Limb (tissue), 2 donors: ENCODE data around the gene KRT10.
"Not testable (repeated sequence)": the region's sequence is repeated elsewhere in the genome, so short reads cannot be mapped to it uniquely, and the experiment has no call there.

Experiments
- DNase-seq, 2 donors: peaks; one replicate each; pipeline ENCODE4 v3.0.0-alpha.2; 2016; ENCODE audit errors: extremely low spot score in 2 of 2

Gene KRT10

DNA sequence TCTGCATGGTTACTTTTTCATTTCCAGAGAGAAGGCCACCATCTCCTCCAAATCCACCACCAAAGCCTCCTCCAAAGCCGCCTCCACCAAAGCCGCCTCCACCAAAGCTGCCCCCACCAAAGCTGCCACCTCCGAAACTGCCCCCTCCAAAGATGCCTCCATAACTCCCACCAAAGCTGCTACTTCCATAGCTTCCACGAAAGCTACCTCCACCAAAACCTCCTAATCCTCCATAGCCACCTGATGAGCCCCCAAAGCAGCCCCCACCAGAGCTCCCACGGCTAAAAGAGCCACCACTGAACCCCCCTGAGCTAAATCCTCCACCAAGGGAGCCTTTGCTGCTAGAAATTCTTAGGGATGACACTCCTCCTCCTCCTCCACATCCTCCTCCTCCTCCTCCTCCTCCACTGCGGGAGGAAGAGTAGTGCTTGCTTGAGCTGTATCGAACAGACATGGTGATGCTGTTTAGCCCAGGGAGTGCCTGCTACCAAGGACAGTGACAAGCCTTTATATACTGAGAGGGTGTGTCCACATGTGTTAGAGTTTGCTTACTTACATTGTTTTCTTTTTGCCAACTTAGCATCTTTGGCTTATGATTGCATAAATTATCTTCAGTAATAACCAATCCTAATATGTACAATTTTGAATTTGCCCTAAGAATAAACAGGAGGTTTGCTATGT, at the start of gene KRT10:
KRT10 (minus strand) TSS at position 483 of the 681 bp plus-strand sequence; CDS start at position 454, 29 bp downstream.
- DNase-seq = no peak

DNA sequence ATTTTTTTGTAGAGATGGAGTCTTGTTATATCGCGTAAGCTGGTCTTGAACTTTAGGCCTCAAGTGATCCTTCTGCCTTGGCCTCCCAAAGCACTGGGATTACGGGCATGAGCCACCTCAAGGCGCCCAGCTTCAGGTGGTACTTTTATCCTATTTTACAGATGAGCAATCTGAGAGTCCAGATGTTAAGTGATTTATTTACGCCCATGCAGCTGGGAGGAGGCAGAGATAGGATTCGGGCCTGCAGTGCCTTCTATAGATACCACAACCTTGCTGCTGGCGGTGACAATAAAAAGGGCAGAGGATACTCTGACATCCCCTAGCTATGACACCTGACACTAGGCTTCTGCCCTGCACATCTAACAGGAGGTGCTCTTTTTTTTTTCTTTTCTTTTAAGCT, 48.9 kb upstream of the KRT10 start:
- no peak for DNase-seq

DNA sequence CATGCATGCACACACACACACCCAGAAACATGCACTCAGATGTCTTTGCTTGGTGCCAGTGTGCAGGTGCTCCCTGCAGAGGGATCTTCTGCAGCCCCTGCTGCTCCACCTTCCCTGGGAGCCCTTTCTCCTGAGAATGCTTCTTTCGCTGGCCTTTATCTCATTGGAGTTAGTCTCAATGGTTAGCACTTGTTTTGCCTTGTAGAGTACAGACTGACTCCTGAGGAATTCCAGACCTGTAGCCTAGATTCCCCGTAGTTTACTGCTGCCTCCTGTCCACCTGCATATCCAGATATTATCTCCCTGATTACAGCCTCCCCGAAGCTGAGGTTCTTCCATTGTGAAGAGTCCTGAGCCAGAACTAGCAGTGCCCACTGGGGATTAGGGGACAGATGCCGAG, 47.7 kb upstream of the KRT10 start:
- DNase-seq = no peak

DNA sequence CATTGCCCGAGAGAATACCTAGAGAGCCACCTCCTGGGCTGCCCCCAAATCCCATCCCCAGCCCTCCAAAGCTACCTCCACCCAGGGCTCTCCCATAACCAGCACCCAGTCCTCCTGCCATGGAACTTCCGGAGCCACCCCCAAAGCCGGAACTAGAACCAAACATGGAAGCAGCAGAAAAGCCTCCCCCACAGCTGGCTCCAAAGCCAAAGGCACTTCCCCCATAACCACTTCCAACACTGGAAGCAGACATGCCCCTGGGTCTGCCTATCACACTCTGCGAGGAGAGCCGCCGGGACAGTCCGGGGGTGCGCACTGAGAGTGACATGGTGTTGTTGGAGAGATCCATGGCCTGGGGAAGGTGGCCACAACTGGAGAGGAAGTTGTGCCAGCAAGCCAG, 44.4 kb upstream of the KRT10 start, which contains the start of gene KRT12:
KRT12 (minus strand) TSS at position 386 of the 400 bp plus-strand sequence; CDS start at position 349, 37 bp downstream.
- no peak for DNase-seq

DNA sequence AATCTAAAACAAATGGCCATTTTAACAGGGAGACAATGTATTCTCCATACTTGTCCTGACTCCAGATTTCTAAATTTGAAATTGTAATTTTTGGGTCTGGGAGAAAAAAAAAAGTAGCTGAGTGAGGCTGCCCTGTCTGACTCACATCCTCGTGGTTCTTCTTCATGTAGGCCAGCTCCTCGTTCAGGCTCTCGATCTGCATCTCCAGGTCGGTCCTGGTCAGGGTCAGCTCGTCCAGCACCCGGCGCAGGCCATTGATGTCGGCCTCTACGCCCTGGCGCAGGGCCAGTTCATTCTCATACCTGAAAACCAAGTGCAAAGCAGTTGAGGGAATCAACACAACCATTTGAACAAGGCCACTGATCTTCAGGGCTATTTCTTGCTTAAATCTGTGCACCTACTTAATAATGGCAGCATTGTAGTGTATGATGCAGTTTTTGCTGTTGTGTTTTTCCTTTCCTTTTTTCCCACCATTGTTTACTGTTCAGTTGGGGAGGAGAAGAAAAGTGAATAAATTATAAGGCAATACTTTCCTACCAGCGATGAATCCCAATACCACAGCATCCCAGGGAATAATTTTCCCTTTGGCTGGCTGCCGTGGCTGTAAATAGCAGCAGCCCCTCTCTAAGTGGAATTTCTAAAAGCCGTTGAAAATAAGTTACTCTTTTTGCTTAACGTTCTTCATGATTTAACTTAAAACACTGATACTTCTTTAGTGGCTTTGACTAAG, 42.4 kb upstream of the KRT10 start:
- no peak for DNase-seq

DNA sequence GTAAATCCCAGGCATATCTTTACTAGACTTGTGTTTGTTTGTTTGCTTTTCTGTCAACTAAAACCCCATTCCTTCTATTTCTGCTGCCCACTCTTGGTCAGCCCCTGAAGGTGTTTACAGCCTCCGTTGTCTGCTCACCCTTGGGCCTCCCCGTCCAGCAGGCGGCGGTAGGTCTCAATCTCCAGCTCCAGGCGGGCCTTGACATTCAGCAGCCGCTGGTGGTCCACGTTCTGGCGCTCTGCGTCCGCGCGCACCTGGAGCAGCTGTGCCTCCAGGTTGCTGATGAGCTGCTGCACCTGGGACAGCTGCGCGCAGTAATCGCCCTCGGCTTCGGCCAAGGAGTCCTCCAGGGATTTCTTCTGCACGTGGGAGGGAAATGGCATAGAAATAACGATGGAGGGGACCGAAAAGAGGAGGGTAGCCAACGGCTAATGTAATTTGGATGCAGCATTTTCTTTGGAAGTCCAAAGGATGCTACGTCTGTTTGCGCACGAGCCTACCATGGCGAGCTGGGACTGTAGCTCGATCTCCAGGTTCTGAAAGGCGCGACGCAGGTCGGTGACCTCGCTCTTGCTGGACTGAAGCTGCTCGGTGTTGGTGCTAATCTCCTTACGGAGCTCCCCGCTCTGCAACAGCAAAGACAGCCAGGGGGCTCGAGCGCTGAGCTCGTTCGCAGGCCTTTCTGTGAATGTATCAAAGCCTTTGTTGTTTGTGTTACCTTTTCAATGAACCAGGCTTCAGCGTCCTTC, 40.7 kb upstream of the KRT10 start:
- peak in 1 of 2 donors; percentile 39 for DNase-seq

DNA sequence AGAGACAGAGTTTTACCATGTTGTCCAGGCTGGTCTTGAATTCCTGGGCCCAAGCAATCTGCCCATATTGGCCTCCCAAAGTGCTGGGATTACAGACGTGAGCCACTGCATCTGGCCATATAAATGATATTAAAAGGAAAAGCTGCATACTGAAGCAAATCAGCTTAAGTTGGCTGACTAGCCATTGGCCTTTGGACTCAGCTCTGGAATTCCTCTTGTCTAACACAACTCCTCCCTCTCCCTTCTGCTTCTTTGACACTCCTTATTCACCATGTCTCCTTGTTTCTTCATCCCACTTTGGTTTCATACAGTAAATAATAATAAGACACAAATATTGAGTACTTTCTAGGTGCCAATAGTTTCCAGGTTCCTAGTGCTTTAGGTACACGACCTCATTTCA, 37.1 kb upstream of the KRT10 start:
- DNase-seq = no peak

DNA sequence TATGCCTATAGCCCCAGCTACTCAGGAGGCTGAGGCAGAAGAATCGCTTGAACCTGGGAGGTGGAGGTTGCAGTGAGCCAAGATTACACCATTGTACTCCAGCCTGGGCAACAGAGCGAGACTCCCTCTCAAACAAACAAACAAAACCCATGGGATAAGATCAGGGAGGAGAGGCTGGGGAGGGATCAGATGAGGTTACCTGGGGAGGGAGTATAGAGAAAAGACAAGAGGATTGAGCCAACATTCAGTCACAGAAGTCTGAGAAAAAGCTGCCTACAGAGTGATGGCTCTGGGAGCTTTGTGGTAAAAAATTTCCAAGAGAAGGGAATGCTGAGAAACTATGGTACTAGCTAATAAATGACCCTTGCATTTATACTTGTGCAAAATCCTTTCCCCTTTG, 36.3 kb upstream of the KRT10 start:
- not testable (repeated sequence) for DNase-seq

DNA sequence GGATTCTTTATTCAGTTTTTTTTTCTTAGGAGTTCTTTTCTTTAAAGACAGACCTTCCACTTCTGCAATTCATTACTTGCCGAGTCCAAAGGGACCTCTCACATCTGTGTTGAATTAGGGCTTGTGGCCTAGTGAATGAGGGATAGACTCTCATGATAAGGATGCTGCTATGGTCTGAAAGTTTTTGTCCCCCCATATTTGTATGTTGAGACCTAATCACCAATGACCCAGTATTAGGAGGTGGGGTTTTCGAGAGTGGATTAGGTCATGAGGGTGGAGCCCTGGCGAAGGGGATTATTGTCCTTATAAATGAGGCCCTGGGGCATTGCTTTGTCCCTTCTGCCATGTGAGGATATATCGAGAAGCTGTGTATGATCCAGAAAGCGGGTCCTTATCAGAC, 35.1 kb upstream of the KRT10 start:
- DNase-seq = peak in 1 of 2 donors; percentile 16

DNA sequence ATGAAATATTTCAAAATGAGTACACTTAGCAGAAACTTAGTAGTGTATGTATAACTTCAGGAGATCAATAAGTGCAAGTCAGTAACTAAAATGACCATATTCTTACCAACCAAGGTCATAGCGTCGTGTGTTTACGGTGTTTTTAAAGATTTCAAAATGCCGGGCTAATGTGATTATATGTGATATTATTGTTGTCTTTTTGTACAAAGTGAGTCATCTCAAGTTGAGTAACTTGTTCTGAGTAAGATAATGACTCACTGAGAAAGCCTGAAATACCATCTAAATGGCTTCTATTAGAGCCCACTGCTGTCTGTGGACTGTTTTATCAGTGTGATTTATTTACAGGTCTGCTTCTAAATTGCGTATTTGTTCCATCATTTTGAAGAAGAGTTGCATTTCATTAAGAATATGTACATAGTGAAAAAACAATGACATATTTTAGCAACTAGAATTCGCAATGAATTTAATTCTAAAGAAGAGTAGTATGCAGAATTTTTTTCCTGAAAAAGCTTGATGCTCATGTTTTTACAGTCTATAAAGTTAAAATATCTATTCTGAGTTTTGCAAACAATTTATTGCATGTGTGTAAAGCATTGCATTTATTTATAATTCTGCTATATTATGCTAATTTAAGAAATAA, 31.9 kb upstream of the KRT10 start:
- DNase-seq = no peak

DNA sequence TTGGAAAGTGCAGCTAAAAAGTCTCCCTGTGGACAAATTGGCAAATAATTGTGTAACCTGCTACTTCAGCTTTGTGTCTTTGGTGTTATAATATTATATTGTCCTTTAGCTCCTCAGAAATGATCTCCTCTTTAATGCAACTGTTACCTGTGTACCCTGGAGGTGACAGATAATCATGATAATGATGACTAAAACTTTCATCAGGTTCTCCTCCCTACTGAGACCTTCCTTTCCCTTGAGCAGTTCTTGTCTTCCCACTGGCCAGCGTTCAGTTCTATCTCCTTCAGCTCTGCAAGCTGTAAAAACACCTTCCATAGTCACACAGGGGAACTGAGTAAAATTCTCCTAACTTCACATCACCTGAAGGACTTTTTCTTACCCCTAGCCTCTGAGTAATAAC, 29.9 kb upstream of the KRT10 start:
- no peak for DNase-seq

DNA sequence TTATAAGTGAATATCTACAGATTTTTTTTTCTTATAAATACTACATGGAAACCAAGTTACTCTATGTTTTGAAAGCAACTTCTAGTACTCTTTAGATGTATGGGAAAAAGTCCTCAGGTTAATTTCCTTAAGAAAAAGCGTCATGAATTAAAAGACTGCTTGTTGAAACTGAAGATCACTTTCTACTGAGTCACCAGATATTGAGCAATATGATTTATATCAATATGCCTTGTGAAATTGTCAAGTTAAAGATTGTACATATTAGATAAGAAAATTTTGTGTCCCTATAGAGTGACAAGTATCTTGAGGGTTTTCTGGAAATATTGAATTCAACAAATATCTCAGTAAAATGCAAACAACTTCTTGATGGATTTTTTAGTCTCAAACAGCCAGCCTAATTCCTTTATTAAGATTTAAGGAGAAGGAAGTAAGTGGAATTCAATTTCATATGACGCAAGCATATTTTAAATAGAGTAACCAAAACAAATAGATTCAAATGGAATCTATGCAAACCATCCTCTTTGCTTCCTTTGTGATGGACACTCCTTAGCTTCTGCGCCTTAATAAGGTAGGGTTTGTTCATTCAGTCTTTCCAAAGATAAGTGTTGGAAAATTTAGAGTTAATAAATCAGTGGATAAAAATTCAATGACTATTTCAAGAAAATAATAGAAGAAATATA, 28.0 kb upstream of the KRT10 start:
- no peak for DNase-seq

DNA sequence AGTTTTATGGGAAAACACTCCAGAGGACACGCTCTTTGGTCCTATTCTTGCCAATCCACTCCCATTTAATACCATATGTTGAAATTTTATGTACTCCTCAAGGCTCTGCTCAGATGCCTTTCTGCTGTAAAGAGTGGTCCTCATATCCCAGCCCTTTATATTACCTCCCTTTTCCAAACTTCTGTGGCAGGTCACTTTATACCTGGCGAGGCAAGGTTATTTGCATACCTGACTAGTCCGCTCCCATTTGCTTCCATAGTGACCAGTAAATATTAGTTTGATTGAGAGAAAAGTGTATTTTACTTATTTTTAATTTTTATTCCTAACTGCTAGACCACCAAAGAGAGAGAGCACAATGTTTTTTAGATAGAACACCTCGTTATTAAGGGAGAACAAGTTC, 27.3 kb upstream of the KRT10 start:
- DNase-seq = no peak

DNA sequence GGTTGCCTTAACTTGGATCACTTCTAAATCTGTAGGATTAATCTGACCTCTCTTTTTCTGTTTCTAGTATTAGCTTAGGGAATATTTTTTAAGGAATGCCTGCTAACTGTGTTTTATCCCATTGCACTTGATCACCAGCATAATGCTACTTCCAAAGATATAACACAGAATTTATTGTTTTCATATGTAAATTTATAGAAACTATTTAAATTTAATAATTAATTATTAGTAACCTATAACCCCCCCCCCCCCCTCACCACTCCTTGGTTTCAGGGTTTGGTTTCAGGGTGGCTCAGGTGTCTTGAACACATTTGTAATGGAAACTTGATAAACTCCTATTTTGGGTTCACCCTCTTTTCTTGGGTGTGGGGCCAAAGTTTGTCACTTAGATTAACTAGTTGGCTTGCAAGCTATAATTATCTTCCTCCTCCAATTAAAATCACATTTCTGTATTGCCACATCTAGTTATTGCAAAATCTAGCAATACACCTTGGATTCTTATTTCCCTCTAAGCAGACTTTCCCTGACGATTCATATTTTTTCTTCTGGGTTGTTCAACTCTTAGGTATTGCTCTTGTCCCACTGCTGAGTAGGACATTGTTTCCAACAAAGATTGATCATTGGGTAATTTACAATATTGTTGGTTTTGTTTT, 26.3 kb upstream of the KRT10 start:
- DNase-seq = no peak

DNA sequence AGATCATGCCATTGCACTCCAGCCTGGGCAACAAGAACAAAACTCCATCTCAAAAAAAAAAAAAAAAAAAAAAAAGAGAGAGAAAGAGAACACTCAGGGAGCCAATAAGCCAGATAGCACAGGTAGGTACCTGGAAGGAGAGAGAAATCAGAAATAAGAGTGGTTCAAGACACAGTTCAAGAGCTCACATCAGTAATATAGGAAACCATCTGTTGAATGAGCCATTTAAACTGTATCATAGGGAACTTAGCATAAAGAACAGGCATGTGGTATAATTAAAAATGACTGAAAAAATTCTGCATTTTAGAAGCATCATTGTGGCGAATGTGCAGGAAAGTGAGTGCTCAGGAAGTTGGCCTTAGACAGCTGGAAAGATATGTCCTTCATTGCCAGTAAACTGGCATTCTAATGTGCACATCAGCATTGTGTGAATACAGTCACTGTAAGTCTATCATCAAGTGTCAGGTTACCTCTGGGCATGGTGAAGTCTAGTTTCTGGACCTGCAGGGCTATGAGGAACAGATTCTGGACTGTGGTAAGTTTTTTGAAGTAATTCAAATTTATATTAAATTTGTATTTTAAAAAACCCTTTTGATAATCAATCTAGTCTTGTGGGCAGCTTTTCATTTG, 24.2 kb upstream of the KRT10 start:
- DNase-seq = no peak

DNA sequence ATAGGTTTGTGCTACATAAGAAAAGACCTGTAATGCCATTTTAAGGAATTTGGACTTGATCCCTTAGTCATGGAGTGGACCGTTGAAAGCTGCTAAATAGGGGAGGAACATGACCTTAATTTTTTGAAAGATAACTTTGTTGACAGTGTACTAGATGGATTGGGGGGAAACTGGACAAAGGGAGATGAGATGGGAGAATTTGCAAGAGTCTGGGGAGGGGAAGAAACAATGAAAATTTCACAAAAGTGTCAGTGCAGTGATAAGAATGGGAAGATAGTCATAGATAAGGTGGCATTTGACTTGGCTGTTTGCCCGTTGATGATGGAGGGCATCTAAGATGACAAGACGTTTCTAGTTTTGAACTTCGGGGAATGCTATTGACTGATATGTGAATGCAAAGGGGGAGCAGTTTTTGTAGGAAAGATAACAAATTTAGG, 22.3 kb upstream of the KRT10 start:
- DNase-seq = no peak

DNA sequence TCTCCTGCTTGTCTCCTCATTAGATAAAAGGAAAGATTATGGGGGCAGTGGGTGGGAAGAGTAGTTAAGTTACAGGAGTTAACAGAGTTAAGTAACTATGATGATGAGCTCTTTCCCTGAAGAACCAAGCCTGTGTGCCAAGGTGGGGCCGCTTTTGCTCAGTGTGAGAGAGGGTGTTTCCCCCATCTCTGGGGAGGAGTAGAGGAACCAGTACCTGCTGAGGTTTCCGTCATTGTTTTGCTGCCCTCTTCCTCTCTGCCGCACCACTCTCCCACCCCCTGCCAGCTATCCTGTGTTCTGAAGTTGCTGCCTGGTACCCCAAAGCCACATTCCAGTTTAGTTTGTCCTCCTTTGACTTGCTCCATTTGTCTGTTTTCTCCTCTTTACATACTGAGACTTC, 20.8 kb upstream of the KRT10 start:
- DNase-seq = no peak

DNA sequence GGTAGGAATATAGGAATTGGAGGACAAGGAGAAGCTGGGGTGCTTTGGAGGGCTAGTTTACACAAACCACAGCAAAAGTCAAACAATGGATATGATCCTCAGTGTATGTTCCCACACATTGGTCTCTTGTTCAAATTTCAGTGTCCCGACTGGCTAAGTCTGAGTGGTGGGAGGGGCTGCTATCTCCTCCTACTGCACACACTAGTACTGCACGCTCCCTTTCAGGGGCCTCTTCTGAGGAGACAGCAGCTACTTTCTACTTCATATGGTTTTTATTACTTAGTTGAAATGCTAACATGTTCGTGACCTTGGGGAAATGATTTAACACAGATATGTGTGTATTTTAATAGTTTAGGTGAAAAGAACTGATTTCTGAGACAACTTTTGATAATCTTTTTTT, 18.8 kb upstream of the KRT10 start:
- peak in 1 of 2 donors; percentile 30 for DNase-seq

DNA sequence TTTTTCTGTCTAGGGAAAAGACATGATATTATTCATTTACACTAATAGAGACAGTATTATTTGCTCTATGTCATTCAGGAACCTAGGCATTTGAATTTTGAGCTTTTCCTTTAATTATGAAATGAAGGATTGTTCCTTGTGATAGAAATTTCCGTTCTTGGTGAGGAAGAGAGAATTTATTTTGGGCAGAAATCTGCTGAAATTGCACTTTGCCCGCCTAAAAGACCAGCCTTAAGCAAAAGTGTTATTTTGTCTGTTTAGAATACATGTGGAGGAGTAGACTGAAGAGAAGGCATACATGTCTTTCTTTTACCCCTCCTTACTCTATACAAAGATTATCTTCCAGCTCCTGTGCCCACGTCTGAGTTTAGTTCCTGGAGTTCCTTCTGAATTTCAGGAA, 16.8 kb upstream of the KRT10 start:
- no peak for DNase-seq

DNA sequence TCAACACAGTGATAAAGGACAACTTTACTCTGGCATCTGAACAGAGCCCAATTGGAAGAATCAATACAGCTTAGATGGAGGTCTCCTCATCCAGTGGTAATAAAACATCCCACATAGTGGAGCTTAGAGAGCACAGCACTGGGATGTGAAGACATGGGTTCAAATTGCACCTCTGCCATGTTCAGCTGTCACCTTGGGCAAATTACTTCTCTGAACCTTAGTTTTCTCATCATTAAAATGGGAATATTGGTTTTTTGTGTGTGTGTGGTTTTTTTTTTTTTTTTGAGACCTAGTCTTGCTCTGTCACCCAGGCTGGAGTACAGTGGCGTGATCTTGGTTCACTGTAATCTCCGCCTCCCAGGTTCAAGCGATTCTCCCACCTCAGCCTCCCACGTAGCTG, 13.6 kb upstream of the KRT10 start:
- DNase-seq = no peak
